ENCODE results near the gene SUCLA2. TPM values are rescaled to one million over a fixed set of nuclear protein-coding genes. Genes with fewer than 3 reads are reported as not detected.
"Not testable (repeated sequence)": the region's sequence is repeated elsewhere in the genome, so short reads cannot be mapped to it uniquely, and the experiment has no call there.

Gene SUCLA2
- total RNA-seq, 2 donors from 2014 or later, result 78.8 to 79.0 TPM

DNA sequence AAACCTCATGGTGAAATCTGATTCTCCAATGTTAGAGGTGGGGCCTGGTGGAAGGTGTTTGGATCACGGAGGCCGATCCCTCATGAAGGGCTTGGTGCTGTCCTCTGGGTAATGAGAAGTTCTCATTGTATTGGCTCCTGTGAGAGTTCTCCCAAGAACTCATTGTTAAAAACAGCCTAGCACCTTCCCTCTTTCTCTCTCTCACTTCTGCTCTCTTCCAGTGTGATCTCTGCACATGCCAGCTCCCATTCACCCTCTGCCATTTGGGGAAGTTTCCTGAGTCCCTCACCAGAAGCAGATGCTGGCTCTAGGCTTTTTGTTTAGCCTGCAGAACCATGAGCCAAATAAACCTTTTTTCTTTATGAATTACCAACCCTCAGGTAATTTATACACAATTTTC lies 3.1 kb upstream of the SUCLA2 start:
- Histone ChIP-seq H3K36me3 (ENCODE audit: control insufficient read depth, insufficient read depth, low read length) (no peaks in the 10 kb centered on the region), H3K4me1 (ENCODE audit: control insufficient read depth, insufficient read depth, low read length) (peaks cover 4% of the 10 kb centered on the region), H3K27me3 (ENCODE audit: control insufficient read depth, insufficient read depth, low read length, poor library complexity, severe bottlenecking) (no peaks in the 10 kb centered on the region), H3K9ac (ENCODE audit: extremely low read depth, low read length, poor library complexity, severe bottlenecking) (peak overlapping the region; percentile 36), H3K4me3 (ENCODE audit: low read length) (peak overlapping the region; percentile 42), H3K9me3 (ENCODE audit: control insufficient read depth, low read length) (peaks cover 5% of the 10 kb centered on the region), H3K27ac (ENCODE audit: low read depth, low read length) (no peak overlapping the region)
- 61% methylated on average over 2 of the region's 2 CpGs; no CpG with 5 or more reads in 1 of the 2 experiments for WGBS, 2 experiments (ENCODE audit: insufficient coverage in 1 of 2, insufficient read length in 1 of 2)
- TF ChIP-seq, protein P1, sequence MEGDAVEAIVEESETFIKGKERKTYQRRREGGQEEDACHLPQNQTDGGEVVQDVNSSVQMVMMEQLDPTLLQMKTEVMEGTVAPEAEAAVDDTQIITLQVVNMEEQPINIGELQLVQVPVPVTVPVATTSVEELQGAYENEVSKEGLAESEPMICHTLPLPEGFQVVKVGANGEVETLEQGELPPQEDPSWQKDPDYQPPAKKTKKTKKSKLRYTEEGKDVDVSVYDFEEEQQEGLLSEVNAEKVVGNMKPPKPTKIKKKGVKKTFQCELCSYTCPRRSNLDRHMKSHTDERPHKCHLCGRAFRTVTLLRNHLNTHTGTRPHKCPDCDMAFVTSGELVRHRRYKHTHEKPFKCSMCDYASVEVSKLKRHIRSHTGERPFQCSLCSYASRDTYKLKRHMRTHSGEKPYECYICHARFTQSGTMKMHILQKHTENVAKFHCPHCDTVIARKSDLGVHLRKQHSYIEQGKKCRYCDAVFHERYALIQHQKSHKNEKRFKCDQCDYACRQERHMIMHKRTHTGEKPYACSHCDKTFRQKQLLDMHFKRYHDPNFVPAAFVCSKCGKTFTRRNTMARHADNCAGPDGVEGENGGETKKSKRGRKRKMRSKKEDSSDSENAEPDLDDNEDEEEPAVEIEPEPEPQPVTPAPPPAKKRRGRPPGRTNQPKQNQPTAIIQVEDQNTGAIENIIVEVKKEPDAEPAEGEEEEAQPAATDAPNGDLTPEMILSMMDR (conservative IDR thresholded peaks at IDR 0.05), result no peak
- Mint-ChIP-seq H3K4me3 (peak overlapping the region; percentile 25), H3K9me3 (peaks cover 5% of the 10 kb centered on the region), H3K4me1 (peaks cover 51% of the 10 kb centered on the region), H3K36me3 (ENCODE audit: low read depth) (peaks cover 12% of the 10 kb centered on the region), H3K27ac (peak overlapping the region; percentile 96), H3K27me3 (ENCODE audit: insufficient read depth) (no peaks in the 10 kb centered on the region)
- peak; percentile 70 for DNase-seq

DNA sequence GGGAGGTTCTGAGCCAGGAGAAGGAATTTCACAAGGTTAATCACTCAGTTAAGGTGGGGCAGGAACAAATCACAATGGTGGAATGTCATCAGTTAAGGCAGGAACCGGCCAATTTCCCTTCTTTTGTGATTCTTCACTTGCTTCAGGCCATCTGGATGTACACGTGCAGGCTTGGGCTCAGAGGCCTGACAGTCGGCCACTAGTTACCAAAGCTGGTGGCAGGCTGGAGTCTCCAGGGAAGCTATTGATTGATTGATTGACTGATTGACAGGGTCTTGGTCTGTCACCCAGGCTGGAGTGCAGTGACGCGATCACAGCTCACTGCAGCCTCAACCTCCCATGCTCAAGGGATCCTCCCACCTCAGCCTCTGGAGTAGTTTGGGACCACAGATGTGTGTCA lies 926 bp upstream of the SUCLA2 start:
- peak overlapping the region; percentile 98 for H3K27ac Mint-ChIP-seq
- H3K27ac ChIP-seq (ENCODE audit: low read depth, low read length); H3K9me3 Mint-ChIP-seq; H3K27me3 Mint-ChIP-seq (ENCODE audit: insufficient read depth); H3K9me3 ChIP-seq (ENCODE audit: control insufficient read depth, low read length); H3K4me1 ChIP-seq (ENCODE audit: control insufficient read depth, insufficient read depth, low read length); H3K27me3 ChIP-seq (ENCODE audit: control insufficient read depth, insufficient read depth, low read length, poor library complexity, severe bottlenecking): not testable (repeated sequence)
- peak overlapping the region; percentile 93 for H3K4me3 Mint-ChIP-seq
- 16 to 28% methylated on average over 2 to 5 of the region's 5 CpGs for WGBS, 2 experiments (ENCODE audit: insufficient coverage in 1 of 2, insufficient read length in 1 of 2)
- H3K36me3 Mint-ChIP-seq (ENCODE audit: low read depth), result peaks cover 15% of the 10 kb centered on the region
- Histone ChIP-seq H3K4me3 (ENCODE audit: low read length) (peak overlapping the region; percentile 61), H3K9ac (ENCODE audit: extremely low read depth, low read length, poor library complexity, severe bottlenecking) (peak overlapping the region; percentile 92), H3K36me3 (ENCODE audit: control insufficient read depth, insufficient read depth, low read length) (peaks cover 21% of the 10 kb centered on the region)
- peaks cover 53% of the 10 kb centered on the region for H3K4me1 Mint-ChIP-seq
- peak; percentile 84 for DNase-seq

DNA sequence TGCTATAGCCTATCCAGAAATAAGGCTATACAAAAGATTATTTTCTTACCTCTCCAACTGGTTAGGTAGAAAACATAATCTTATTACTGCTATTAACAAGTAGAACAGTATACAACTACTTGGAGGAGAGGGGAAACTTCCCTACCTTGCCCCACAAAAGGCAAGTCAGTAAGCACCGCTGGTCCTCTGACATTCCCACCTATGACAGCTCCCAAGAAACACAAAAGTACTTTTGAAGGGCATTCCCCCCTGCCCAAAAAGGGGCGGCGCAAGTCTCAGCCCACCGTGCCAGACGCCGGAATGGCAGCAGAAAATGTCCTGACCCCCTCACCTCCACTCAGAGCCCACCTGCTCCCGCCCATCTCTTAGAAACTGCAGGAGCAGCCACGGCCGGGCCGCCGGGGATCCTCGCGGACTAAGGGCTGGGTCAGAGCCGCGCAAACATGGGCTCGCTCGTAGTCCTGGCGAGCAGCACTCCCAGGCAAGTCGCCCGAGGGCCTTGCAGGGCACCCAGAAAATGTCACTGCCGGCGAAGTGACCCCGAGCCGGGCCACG lies 437 bp downstream of the SUCLA2 start:
- Histone ChIP-seq H3K27ac (ENCODE audit: low read depth, low read length) (no peak overlapping the region), H3K27me3 (ENCODE audit: control insufficient read depth, insufficient read depth, low read length, poor library complexity, severe bottlenecking) (no peaks in the 10 kb centered on the region), H3K4me3 (ENCODE audit: low read length) (peak overlapping the region; percentile 99), H3K4me1 (ENCODE audit: control insufficient read depth, insufficient read depth, low read length) (peaks cover 4% of the 10 kb centered on the region), H3K9ac (ENCODE audit: extremely low read depth, low read length, poor library complexity, severe bottlenecking) (peak overlapping the region; percentile 92), H3K36me3 (ENCODE audit: control insufficient read depth, insufficient read depth, low read length) (peaks cover 32% of the 10 kb centered on the region), H3K9me3 (ENCODE audit: control insufficient read depth, low read length) (no peaks in the 10 kb centered on the region)
- 0% methylated on average over 11 to 25 of the region's 25 CpGs for WGBS, 2 experiments (ENCODE audit: insufficient coverage in 1 of 2, insufficient read length in 1 of 2)
- Mint-ChIP-seq H3K27ac (peak overlapping the region; percentile 93), H3K9me3 (no peaks in the 10 kb centered on the region), H3K4me3 (peak overlapping the region; percentile 93), H3K4me1 (peaks cover 53% of the 10 kb centered on the region), H3K36me3 (ENCODE audit: low read depth) (peaks cover 22% of the 10 kb centered on the region), H3K27me3 (ENCODE audit: insufficient read depth) (no peaks in the 10 kb centered on the region)
- no peak for DNase-seq
- TF ChIP-seq, protein P1 (conservative IDR thresholded peaks at IDR 0.05), result no peak

DNA sequence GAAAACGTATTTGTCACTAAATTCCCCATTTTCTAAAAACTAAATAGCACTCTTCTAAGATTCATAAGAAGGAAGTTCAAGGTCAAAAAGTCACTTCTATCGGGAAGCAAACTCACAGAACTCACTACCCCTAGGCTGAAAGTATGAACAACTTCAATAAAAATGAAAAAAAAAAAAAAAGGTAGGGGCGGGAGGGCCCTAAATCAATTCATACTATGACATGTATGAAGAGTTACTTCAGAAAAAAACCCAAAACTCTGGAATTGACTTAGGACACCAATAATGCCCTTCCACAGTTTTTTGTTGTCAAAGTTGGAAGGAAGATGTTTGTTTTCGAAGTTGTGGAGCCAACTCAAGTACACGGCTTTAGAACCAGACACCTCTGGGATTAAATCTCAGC lies 1.1 kb downstream of the SUCLA2 start:
- Histone ChIP-seq H3K36me3 (ENCODE audit: control insufficient read depth, insufficient read depth, low read length) (peaks cover 39% of the 10 kb centered on the region), H3K9me3 (ENCODE audit: control insufficient read depth, low read length) (peaks cover 2% of the 10 kb centered on the region), H3K4me3 (ENCODE audit: low read length) (peak overlapping the region; percentile 99), H3K27me3 (ENCODE audit: control insufficient read depth, insufficient read depth, low read length, poor library complexity, severe bottlenecking) (no peaks in the 10 kb centered on the region), H3K9ac (ENCODE audit: extremely low read depth, low read length, poor library complexity, severe bottlenecking) (peak overlapping the region; percentile 92), H3K4me1 (ENCODE audit: control insufficient read depth, insufficient read depth, low read length) (peaks cover 4% of the 10 kb centered on the region), H3K27ac (ENCODE audit: low read depth, low read length) (no peak overlapping the region)
- TF ChIP-seq, protein P1 (conservative IDR thresholded peaks at IDR 0.05), result no peak
- H3K27me3 Mint-ChIP-seq (ENCODE audit: insufficient read depth), result no peaks in the 10 kb centered on the region
- 78 to 80% methylated on average over 3 to 4 of the region's 5 CpGs for WGBS, 2 experiments (ENCODE audit: insufficient coverage in 1 of 2, insufficient read length in 1 of 2)
- DNase-seq, result no peak
- peak overlapping the region; percentile 93 for H3K4me3 Mint-ChIP-seq
- H3K36me3 Mint-ChIP-seq (ENCODE audit: low read depth), result peaks cover 25% of the 10 kb centered on the region
- H3K9me3 Mint-ChIP-seq, result no peaks in the 10 kb centered on the region
- H3K27ac Mint-ChIP-seq, result peak overlapping the region; percentile 93
- H3K4me1 Mint-ChIP-seq, result peaks cover 47% of the 10 kb centered on the region

Measured in endodermal cell (in vitro differentiated cells).